Body of pancreas (tissue), 4 donors: ENCODE results near the gene LHX5.

Experiments
- POLR2A ChIP-seq, 3 donors: fragments of 450-650 bp; IDR thresholded peaks; one replicate each; pipeline ENCODE4 v1.6.1; 2016; ENCODE audit warnings: antibody characterized with exemption in 3 of 3, mild to moderate bottlenecking in 2 of 3
- TF ChIP-seq, protein P1 (sequence below), 7 experiments: fragments of 450-650 bp in 4 of 7; fragments of 200-600 bp in 3 of 7; sonication (generic) in 3 of 7; IDR thresholded peaks; one replicate each; pipeline ENCODE4 v1.5.1; 2016 to 2019; ENCODE audit warnings: antibody characterized with exemption in 7 of 7

GRCh38 chr12:113474635-113475436 lies 3.2 kb upstream of the LHX5 start:
- TF ChIP-seq, protein P1, sequence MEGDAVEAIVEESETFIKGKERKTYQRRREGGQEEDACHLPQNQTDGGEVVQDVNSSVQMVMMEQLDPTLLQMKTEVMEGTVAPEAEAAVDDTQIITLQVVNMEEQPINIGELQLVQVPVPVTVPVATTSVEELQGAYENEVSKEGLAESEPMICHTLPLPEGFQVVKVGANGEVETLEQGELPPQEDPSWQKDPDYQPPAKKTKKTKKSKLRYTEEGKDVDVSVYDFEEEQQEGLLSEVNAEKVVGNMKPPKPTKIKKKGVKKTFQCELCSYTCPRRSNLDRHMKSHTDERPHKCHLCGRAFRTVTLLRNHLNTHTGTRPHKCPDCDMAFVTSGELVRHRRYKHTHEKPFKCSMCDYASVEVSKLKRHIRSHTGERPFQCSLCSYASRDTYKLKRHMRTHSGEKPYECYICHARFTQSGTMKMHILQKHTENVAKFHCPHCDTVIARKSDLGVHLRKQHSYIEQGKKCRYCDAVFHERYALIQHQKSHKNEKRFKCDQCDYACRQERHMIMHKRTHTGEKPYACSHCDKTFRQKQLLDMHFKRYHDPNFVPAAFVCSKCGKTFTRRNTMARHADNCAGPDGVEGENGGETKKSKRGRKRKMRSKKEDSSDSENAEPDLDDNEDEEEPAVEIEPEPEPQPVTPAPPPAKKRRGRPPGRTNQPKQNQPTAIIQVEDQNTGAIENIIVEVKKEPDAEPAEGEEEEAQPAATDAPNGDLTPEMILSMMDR (IDR thresholded peaks at IDR 0.05) = no peak
- TF ChIP-seq POLR2A (IDR thresholded peaks at IDR 0.05) = no peak
